Vagina (tissue), 2 donors: ENCODE data around the gene WNK3.

Source experiments
- CTCF ChIP-seq, 3 experiments: fragments of 450-650 bp in 2 of 3; fragments of 200-600 bp in 1 of 3; sonication (generic) in 1 of 3; IDR thresholded peaks; one replicate each; pipeline ENCODE4 v1.5.1; 2017 to 2019; ENCODE audit warnings: antibody characterized with exemption in 3 of 3, mild to moderate bottlenecking in 2 of 3, moderate library complexity in 2 of 3
- POLR2A ChIP-seq, 2 donors: fragments of 450-650 bp; IDR thresholded peaks; one replicate each; pipeline ENCODE4 v1.6.1; 2017; ENCODE audit warnings: antibody characterized with exemption in 2 of 2, mild to moderate bottlenecking in 2 of 2, moderate library complexity in 2 of 2
- POLR2AphosphoS5 ChIP-seq, 2 donors: sonication (generic); formaldehyde crosslinking; IDR thresholded peaks; one replicate each; pipeline ENCODE4 v1.9.0; 2017; ENCODE audit warnings: antibody characterized with exemption in 2 of 2, mild to moderate bottlenecking in 2 of 2, low read depth in 1 of 2; ENCODE audit not compliant: insufficient read depth in 1 of 2

DNA sequence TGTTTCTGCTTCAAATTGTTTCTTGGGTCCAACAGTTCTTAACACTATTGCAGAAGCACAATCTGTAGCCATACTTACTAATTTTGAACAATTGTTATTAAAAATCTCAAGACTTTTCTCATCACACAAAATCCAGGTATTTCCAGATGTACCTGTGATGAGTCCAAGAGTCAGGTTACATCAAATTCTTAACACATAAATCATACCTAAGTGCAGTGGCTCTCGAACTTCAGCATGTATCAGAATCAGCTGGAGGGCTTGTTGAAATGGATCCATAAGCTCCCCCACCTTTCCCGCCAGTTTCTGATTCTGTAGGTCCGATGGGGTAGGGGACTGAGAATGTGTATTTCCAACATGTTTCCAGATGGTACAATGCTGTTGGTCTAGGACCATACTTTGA lies 185.4 kb downstream of the WNK3 start:
- TF ChIP-seq CTCF (IDR thresholded peaks at IDR 0.05) (no peak), POLR2A (IDR thresholded peaks at IDR 0.05) (no peak), POLR2AphosphoS5 (IDR thresholded peaks at IDR 0.05; ENCODE audit: insufficient read depth in 1 of 2, low read depth in 1 of 2) (no peak)
